Measurements from ENCODE around the gene SPAG6.

GRCh38 chr10:22321156-22321923 is 24.0 kb upstream of the SPAG6 start:
- TF ChIP-seq CTCF (IDR thresholded peaks at IDR 0.05) (no peak), POLR2A (IDR thresholded peaks at IDR 0.05) (peak in 1 of 2 donors; percentile 14)

Data from uterus (tissue), 2 donors.